Measurements from ENCODE around the gene ENOX1. TPM values are rescaled to one million over a fixed set of nuclear protein-coding genes. Genes with fewer than 3 reads are reported as not detected.

ENOX1 gene
- total and polyA plus RNA-seq, 2 of the 8 experiments (the other 6 are each of a cell fraction or from before 2014, with no cell fraction given) = 0.23 to 0.37 TPM

GRCh38 chr13:43494206-43494605, 292.6 kb downstream of the ENOX1 start:
- H3K4me2 ChIP-seq (ENCODE audit: insufficient read depth in 1 of 2, low read depth in 2 of 2, low read length in 2 of 2) = no peak overlapping the region
- TF ChIP-seq SRF (IDR thresholded peaks at IDR 0.05; ENCODE audit: low read depth, low read length) = no peak
- no peak for TF ChIP-seq YY1 (IDR thresholded peaks at IDR 0.05; ENCODE audit: low read depth, low read length)
- no peak for TF ChIP-seq CBX8 (IDR thresholded peaks at IDR 0.05; ENCODE audit: borderline replicate concordance, low read depth, low read length)
- no peak for TF ChIP-seq CEBPB (IDR thresholded peaks at IDR 0.05; ENCODE audit: low read depth, low read length)
- no peak for TF ChIP-seq FOSL1 (IDR thresholded peaks at IDR 0.05; ENCODE audit: insufficient read depth, low read depth, low read length)
- no peak for TF ChIP-seq RXRA (IDR thresholded peaks at IDR 0.05; ENCODE audit: insufficient read depth, low read depth, low read length)
- TF ChIP-seq RNF2 (IDR thresholded peaks at IDR 0.05; ENCODE audit: borderline replicate concordance, low read depth, low read length, missing control alignments, poor library complexity, severe bottlenecking) = no peak
- no peak for TF ChIP-seq SP4 (IDR thresholded peaks at IDR 0.05; ENCODE audit: low read length)
- no peak for TF ChIP-seq MAFK (IDR thresholded peaks at IDR 0.05; ENCODE audit: low read depth, low read length)
- H3K4ac ChIP-seq (replicated peaks; ENCODE audit: insufficient read length, low read depth, low read length) = no peak overlapping the region
- no peak for FAIRE-seq
- H4K5ac ChIP-seq (ENCODE audit: insufficient read length, low read depth, low read length) = no peak overlapping the region
- H3K23ac ChIP-seq (ENCODE audit: insufficient read length) = no peak overlapping the region
- no peak overlapping the region for H2BK12ac ChIP-seq (ENCODE audit: low read depth, low read length)
- POLR2A ChIA-PET (ENCODE audit: partially characterized antibody) = no interaction called here
- 92% methylated on average over 4 of the region's 4 CpGs; no CpG with 5 or more reads in 1 of the 2 experiments for WGBS, 2 experiments (ENCODE audit: extremely low coverage in 1 of 2, insufficient coverage in 1 of 2, insufficient read length in 1 of 2, insufficient replicate concordance in 2 of 2, low coverage in 1 of 2, low lambda C conversion rate in 2 of 2, missing lambda C conversion rate in 1 of 2)
- H3K9ac ChIP-seq (replicated peaks in 1 of 4; ENCODE audit: extremely low read depth in 1 of 4, low read depth in 3 of 4, low read length in 3 of 4) = no peak overlapping the region
- no peak overlapping the region for H3K27ac ChIP-seq (ENCODE audit: low read depth, low read length)
- H2BK5ac ChIP-seq (ENCODE audit: low read depth, low read length) = no peak overlapping the region
- H3K56ac ChIP-seq (replicated peaks; ENCODE audit: insufficient read length, low read depth, low read length) = no peak overlapping the region
- H3K4me1 ChIP-seq (replicated peaks in 1 of 4; ENCODE audit: control insufficient read depth in 3 of 4, insufficient read depth in 4 of 4, low read length in 3 of 4) = no peaks in the 10 kb centered on the region
- H4K91ac ChIP-seq (replicated peaks; ENCODE audit: insufficient read length, low read length) = no peak overlapping the region
- CTCF ChIA-PET (ENCODE audit: partially characterized antibody) = no interaction called here
- H3K9me3 ChIP-seq (ENCODE audit: insufficient read depth in 2 of 2, low read depth in 1 of 2, low read length in 1 of 2) = no peaks in the 10 kb centered on the region
- H2AK5ac ChIP-seq (ENCODE audit: low read depth, low read length) = no peak overlapping the region
- no peak overlapping the region for H2BK15ac ChIP-seq (ENCODE audit: low read length)
- no peaks in the 10 kb centered on the region for H3K27me3 ChIP-seq (replicated peaks in 1 of 4; ENCODE audit: control insufficient read depth in 3 of 4, extremely low read depth in 1 of 4, insufficient read depth in 3 of 4, low read length in 3 of 4)
- no peak overlapping the region for H3K18ac ChIP-seq (ENCODE audit: extremely low read depth, low read length)
- no peak for DNase-seq (ENCODE audit: low read depth in 1 of 2, low spot score in 2 of 2)
- H2BK20ac ChIP-seq (ENCODE audit: low read length) = no peak overlapping the region
- H3K79me2 ChIP-seq (ENCODE audit: control insufficient read depth in 1 of 2, insufficient read depth in 2 of 2, low read length in 2 of 2) = no peaks in the 10 kb centered on the region
- no peaks in the 10 kb centered on the region for H3K79me1 ChIP-seq (ENCODE audit: low read depth, low read length)
- no peak overlapping the region for H3K14ac ChIP-seq (ENCODE audit: insufficient read length)
- no peak overlapping the region for H4K8ac ChIP-seq (ENCODE audit: extremely low read depth, insufficient read depth, low read length)
- no peaks in the 10 kb centered on the region for H3K36me3 ChIP-seq (ENCODE audit: control insufficient read depth in 2 of 4, insufficient read depth in 4 of 4, low read length in 3 of 4)
- H3K23me2 ChIP-seq (ENCODE audit: low read depth, low read length) = no peaks in the 10 kb centered on the region
- no peak overlapping the region for H2BK120ac ChIP-seq (replicated peaks; ENCODE audit: low read depth, low read length)
- no peak overlapping the region for H2AFZ ChIP-seq (ENCODE audit: low read length)
- no peaks in the 10 kb centered on the region for H4K20me1 ChIP-seq (replicated peaks in 1 of 2; ENCODE audit: control insufficient read depth in 1 of 2, insufficient read depth in 2 of 2, low read length in 2 of 2)
- no peak overlapping the region for H3K4me3 ChIP-seq (ENCODE audit: extremely low read depth in 1 of 4, insufficient read depth in 2 of 4, low read depth in 3 of 4, low read length in 4 of 4)

All from H1 (cell line).